GM18867 (cell line): ENCODE results near the gene TCFL5.

Experiments
- ATAC-seq: cut with Tn5 transposase; IDR thresholded peaks from one replicate; pipeline ENCODE4 v1.9.1; 2021; ENCODE audit warnings: mild to moderate bottlenecking, moderate library complexity; ENCODE audit not compliant: unreplicated experiment

The TCFL5 gene

DNA sequence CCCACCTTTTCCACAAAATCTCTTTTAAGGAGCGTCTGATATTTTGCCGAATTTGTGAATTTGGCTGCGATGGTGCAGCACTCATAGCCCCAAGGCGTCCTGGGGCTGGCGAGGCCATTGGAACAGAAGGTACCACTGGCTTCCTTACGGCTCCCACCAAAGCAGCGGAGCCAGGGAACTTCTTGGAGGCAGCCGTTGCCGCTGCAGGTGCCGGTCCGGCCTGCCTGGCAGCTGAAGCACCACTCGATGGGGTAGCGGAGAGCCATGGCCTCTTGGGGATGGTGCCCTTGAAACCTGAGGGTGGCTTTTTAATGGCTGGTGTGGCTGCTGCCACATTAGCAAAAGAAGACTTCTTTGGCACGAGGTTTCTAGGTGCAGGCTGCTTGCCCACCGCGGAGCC is 34.9 kb upstream of the TCFL5 start:
- ATAC-seq = no peak

GRCh38 chr20:62895539-62895938 is 33.9 kb upstream of the TCFL5 start:
- no peak for ATAC-seq

- ATAC-seq = no peak
Observed at GRCh38 chr20:62894261-62894660, 32.6 kb upstream of the TCFL5 start.

DNA sequence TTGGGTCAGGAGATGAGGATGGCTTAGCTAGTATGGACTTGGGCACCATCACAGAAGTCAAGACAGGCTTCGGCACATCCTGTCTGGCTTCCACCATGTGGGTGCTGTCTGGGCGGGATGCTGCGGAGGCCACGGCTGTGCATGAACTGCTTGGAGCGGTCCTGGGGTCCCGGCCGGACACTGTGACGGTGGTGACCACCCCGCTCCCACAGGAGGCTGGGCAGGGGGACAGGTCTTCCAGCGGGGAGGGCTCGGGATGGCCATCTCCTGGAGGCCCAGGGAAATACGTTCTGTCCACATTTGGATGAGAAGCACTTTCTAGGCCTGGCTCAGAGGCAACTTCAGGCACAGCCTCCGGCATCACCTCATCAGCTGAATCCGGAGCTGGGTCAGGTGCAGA is 32.1 kb upstream of the TCFL5 start:
- no peak for ATAC-seq

- ATAC-seq = no peak
Observed at GRCh38 chr20:62892348-62893304, 31.0 kb upstream of the TCFL5 start.

DNA sequence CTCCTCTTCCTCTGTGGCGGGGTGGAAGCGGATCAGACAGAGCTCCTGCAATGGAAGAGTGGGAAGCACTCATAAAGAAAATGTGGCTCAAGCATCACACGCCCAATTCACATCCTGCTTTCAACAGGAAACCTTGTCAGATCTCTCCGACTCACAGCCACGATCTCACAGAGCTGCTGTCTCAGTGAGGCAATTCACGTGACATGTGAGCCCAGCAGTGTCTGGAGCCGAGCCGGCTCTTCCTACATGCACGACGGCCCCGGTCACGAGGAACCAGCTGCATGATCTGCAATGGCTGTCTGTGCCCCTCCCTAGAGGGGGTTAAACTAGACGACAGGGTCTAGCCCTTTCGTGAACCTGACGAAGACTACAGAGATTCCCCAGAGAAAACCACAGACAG is 29.5 kb upstream of the TCFL5 start:
- no peak for ATAC-seq

DNA sequence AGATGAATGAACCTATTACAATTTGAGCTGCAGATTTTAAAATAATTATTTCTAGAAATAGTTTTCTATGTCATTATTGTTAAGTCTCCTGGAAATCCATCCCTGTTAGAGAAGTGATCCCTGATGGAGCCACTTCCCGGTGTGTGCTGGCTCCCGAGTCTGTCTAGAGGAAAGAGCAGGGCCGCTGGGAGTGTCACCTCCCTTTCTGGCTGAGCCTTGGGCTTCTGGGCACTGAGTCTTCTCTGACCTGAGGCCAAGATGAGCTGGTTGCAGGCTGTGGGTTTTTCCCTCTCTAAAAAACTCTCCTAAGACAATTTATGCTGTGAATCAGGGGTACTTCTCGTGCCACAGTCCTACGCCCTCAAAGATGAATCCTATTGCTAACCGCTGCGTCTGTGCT is 28.8 kb upstream of the TCFL5 start:
- ATAC-seq = no peak

DNA sequence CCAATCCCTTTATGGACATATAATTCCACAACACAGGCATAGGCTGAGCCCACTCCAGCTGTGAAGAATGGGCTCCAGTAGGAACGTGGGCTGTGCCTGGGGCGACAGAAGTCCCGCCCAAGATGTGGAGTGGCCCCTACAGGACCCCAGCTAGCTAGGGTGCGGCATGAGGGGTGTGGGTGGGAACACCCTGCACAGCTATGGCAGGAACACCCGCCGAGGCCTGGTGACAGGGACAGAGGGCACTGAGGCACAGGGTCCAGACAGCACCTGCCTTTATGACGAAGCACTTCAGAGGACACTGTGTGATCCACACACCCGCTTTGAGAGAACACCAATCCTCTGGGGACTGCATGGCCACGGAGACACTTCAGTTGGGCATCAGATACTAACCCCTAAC is 28.2 kb upstream of the TCFL5 start:
- ATAC-seq = no peak

DNA sequence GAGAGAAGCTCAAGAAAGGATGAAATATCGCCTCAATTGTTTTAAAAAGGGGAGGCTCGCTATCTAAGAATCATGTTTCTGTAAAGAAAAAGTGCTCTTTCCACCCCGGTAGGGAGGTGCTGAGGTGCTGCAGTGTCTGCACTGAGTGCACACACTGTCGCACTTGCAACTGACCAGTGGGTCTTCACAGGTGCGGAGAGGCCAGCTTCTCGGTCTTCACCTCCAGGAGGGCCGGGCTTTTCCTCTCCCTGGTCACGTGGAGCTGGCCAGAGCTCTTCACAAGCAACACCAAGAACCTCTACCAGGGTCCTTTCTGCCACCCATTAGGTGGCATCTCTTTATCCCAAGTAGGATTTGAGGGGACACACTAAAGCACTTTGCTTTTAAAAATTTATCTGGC is 27.8 kb upstream of the TCFL5 start:
- no peak for ATAC-seq

- no peak for ATAC-seq
Observed at GRCh38 chr20:62888910-62889309, 27.3 kb upstream of the TCFL5 start.

DNA sequence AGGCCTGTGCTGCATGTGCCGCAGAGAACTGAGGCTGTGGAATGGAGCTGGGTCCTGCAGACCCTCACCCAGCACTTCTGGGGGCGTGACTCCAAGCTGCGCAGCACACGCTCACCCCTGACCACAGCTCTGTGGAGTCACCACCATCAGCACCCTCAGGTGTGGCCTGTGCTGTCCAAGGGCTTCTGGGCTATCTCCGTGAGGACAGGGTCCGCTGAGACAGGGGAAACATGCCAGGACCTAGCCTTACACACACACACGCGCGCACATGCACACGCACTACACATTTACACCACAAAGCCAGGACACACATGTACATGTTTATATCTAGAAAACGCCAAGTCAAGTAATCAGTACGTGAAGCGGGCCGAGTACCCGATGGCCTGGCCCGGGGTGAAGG is 26.8 kb upstream of the TCFL5 start:
- no peak for ATAC-seq

- ATAC-seq = no peak
Observed at GRCh38 chr20:62887860-62888239, 26.2 kb upstream of the TCFL5 start.

GRCh38 chr20:62887152-62887859 is 25.7 kb upstream of the TCFL5 start:
- no peak for ATAC-seq

GRCh38 chr20:62886709-62887058 is 25.1 kb upstream of the TCFL5 start:
- ATAC-seq = no peak

DNA sequence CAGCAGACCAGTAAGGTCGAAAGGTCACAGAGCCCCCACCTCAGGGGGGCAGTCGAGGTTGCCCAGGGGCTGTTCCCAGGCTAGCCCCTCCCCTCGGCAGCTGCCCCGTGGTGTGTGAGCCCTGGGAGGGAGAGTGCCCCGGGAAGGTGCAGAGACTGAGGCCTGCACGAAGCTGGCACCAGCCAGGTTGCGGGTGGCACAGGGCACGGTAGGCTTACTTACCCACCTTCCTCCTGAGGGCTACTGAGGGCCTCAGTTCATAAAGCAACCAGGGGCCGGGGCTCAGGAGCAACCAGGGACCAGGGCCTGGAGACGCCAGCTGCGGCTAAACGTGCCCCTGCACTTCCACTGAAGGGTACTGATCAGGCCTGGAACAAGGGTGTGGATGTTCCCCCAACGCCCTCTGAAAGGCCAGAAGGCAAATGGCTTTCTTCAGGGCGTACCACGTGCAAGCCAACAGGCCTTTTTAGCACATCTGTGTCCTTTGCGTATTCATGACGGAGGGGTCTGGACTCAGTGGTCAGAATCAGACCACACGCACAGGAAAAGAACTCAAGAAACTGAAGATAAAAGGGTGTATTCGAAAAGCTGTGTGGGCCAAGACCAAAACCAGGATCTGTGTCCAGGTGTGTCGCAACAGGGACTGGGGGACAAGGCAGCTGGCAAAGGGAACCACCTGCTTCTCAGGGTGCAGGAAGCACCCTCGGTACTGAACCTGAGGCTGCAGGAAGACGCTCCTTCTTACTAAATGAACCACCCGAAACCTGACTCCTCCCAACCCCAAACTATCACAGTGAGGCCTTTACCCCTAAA is 24.5 kb upstream of the TCFL5 start:
- no peak for ATAC-seq

DNA sequence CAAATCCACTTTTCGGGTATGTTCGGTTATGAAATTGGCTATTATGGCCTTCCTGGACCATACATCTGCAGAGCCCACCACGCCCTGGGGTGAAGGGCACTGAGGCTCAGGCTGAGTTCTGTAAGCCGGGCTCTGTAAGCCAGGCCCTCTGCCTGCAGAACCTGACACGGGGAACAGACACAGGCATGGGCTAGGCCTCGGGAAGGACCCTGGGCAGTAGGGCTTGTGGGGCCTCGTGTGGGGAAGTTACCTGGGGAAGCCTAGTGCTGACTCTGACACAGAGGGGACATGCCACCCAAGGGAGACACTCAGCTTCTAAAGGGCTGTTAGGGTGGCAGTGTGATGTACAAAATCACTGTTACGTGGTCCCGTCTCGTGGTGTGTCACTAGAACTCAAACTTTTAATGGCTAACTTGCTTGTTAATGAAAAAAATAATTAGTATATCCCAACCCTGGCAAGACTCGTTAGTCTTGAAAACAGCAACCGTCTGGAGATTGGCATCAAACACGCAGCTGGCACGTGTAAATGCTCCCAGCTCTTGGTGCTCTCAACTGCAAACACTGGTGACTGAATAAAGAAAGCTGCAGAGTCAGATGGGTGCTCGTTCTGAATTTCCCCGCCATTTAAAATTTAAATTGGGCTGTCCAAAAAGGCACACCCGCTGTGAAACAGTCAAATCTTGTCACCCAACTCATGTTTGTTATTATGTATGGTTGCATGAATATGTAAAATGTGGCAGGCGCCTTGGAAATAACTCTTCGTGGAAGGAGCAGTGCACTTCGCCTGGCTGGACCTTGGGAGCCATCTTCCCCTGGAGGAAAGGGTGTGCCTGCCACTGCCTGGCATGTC is 23.6 kb upstream of the TCFL5 start:
- no peak for ATAC-seq

DNA sequence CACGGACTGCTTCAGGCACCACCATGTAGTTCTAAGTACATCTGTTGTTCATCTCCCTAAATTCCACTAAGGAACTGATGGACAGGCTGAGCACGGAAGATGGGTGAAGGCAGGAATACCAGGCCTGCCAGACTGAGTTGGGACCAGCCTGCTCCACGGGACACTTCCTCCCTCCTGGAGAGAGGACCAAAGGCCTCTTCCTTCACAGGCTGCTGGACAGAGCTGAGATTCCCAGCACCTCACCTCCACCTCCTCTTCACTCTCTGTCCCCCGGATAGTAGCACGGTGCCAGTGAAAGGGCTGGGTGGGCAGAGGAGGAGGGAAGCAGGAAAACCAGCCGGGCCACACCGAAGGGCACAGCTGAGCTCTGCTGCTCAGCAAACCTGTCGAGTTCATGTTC is 22.9 kb upstream of the TCFL5 start:
- ATAC-seq = no peak

- ATAC-seq = no peak
Observed at GRCh38 chr20:62882426-62882825, 20.8 kb upstream of the TCFL5 start.

- ATAC-seq = no peak
Observed at GRCh38 chr20:62881662-62882395, 20.2 kb upstream of the TCFL5 start.
